B cell (primary cell): ENCODE measurements around the gene CCDC196.

Experiments used
- EZH2 ChIP-seq: IDR thresholded peaks from 2 replicates; pipeline ENCODE4 v1.6.1; 2012; ENCODE audit warnings: borderline replicate concordance, low read depth, mild to moderate bottlenecking, moderate library complexity, low read length; ENCODE audit not compliant: insufficient read depth, poor library complexity, severe bottlenecking
- TF ChIP-seq, protein P1 (sequence below): fragments of 200-600 bp; IDR thresholded peaks from one replicate; pipeline ENCODE4 v1.8.0; 2022; ENCODE audit warnings: antibody characterized with exemption, mild to moderate bottlenecking

DNA sequence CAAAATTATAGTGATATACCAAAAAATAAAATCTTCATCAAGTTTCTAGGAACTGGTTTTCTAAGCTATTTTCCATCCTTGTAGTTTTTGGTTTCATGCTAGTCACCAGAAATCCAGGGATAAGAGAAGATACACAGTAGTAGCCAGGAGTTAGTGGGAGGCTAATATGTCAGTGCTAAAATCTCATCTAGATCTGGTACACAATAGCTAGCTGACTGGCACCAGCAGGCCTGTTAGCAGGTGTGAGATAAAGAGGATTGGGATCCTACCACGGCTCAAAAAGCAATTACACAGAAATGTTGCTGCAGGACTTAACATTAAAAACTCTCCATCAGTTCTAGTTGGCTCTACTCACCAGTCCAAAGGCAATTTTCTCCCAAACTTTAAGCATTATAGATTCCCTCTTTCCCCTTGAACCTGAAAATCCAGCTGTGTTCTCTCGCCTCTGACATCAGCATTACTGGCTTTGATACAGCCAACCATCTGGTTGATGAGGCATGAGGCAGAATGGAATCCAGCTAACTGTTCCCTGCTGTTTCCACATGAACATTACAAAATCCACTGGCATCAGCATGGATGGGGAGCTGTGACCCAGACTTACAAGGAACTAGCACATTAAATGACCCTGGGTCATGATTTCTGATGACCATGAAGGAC lies 41.8 kb upstream of the CCDC196 start:
- TF ChIP-seq, protein P1, sequence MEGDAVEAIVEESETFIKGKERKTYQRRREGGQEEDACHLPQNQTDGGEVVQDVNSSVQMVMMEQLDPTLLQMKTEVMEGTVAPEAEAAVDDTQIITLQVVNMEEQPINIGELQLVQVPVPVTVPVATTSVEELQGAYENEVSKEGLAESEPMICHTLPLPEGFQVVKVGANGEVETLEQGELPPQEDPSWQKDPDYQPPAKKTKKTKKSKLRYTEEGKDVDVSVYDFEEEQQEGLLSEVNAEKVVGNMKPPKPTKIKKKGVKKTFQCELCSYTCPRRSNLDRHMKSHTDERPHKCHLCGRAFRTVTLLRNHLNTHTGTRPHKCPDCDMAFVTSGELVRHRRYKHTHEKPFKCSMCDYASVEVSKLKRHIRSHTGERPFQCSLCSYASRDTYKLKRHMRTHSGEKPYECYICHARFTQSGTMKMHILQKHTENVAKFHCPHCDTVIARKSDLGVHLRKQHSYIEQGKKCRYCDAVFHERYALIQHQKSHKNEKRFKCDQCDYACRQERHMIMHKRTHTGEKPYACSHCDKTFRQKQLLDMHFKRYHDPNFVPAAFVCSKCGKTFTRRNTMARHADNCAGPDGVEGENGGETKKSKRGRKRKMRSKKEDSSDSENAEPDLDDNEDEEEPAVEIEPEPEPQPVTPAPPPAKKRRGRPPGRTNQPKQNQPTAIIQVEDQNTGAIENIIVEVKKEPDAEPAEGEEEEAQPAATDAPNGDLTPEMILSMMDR = no peak
- no peak for TF ChIP-seq EZH2
